Activated CD4-positive, alpha-beta memory T cell treated with anti-CD3 and anti-CD28 coated beads, Interleukin-2, amount 10 ng/mL, durations not matched to agents 7 days and 5 days (primary cell): ENCODE measurements around the gene INPP5A. TPM values are rescaled to one million over a fixed set of nuclear protein-coding genes. Genes with fewer than 3 reads are reported as not detected.

Experiments used
- CTCF ChIA-PET: fragments of 350-600 bp; sonication (Branson Sonifier 250); formaldehyde crosslinking; loops from one replicate; lab custom pipeline; 2021; ENCODE audit warnings: antibody characterized with exemption, inconsistent platforms; lab: Charles Lee
- POLR2A ChIA-PET: fragments of 350-600 bp; sonication (Branson Sonifier 250); formaldehyde crosslinking; loops from one replicate; lab custom pipeline; 2021; ENCODE audit warnings: antibody characterized with exemption; lab: Charles Lee
- DNase-seq: peaks from one replicate; pipeline ENCODE4 v3.0.0-alpha.2; 2020
- H3K27ac Mint-ChIP-seq: one replicate; pipeline ENCODE4 v1.8.0; 2021; ENCODE audit warnings: mild to moderate bottlenecking, mixed read lengths
- H3K27me3 Mint-ChIP-seq: one replicate; pipeline ENCODE4 v1.8.0; 2021; ENCODE audit warnings: mixed read lengths
- H3K36me3 Mint-ChIP-seq: one replicate; pipeline ENCODE4 v1.8.0; 2021; ENCODE audit warnings: low read depth, mixed read lengths
- H3K4me1 Mint-ChIP-seq: one replicate; pipeline ENCODE4 v1.8.0; 2021; ENCODE audit warnings: mixed read lengths
- H3K4me3 Mint-ChIP-seq: one replicate; pipeline ENCODE4 v1.8.0; 2021; ENCODE audit warnings: mild to moderate bottlenecking, mixed read lengths
- H3K9me3 Mint-ChIP-seq: one replicate; pipeline ENCODE4 v1.8.0; 2021; ENCODE audit warnings: mixed read lengths
- total RNA-seq, 2 experiments: library from RNA; stranded (reverse); gene quantifications; one replicate each; pipeline ENCODE4 v1.2.3, GENCODE V29; 2021

The INPP5A gene
- total RNA-seq, 2 experiments from 2014 or later, result 9.3 to 9.5 TPM

- no peak overlapping the region for H3K4me3 Mint-ChIP-seq
- ChIA-PET CTCF (no interaction called here), POLR2A (no interaction called here)
- H3K27me3 Mint-ChIP-seq, result no peaks in the 10 kb centered on the region
- H3K27ac Mint-ChIP-seq, result no peak overlapping the region
- DNase-seq, result no peak
- no peaks in the 10 kb centered on the region for H3K4me1 Mint-ChIP-seq
- H3K9me3 Mint-ChIP-seq, result no peaks in the 10 kb centered on the region
- no peaks in the 10 kb centered on the region for H3K36me3 Mint-ChIP-seq
Measured at GRCh38 chr10:132648851-132649528, 111.4 kb downstream of the INPP5A start.

DNA sequence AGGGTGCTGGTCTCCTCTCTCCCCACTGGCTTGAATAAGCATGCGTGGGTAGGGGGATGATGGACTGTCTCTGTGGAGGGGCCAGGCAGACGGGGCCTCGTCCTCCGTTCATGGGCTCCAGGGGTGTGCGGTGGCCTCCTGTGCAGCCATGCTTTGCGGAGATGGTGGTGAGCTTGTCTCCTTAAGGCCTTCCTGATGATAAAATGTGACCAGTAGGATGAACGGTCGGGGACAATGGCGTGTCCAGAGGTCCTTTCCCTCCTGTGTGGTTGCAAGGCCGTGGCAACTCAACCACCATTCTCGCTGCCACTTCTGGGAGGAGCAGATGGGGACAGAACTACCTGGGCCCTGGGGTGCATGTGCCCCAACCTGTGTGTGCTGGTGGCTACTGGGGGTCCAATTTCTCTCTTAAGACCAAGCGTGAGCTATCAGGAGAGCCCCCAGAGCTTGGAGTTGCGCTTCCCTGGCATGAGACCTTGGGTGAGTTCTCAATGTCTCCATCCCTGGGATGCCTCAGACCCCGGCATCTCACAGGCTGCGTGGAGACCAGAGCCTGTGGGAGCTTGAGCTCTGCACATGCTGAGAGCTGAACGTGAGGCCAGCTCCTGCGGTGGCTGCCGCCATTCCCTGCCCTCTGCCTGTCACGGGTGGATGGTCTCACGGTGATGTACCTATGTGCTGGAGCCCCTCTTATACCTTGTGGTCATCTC, 112.2 kb downstream of the INPP5A start:
- no peaks in the 10 kb centered on the region for H3K9me3 Mint-ChIP-seq
- H3K36me3 Mint-ChIP-seq, result no peaks in the 10 kb centered on the region
- POLR2A ChIA-PET, result no interaction called here
- no peak overlapping the region for H3K27ac Mint-ChIP-seq
- H3K27me3 Mint-ChIP-seq, result no peaks in the 10 kb centered on the region
- CTCF ChIA-PET, result no interaction called here
- H3K4me3 Mint-ChIP-seq, result no peak overlapping the region
- DNase-seq, result no peak
- H3K4me1 Mint-ChIP-seq, result no peaks in the 10 kb centered on the region

DNA sequence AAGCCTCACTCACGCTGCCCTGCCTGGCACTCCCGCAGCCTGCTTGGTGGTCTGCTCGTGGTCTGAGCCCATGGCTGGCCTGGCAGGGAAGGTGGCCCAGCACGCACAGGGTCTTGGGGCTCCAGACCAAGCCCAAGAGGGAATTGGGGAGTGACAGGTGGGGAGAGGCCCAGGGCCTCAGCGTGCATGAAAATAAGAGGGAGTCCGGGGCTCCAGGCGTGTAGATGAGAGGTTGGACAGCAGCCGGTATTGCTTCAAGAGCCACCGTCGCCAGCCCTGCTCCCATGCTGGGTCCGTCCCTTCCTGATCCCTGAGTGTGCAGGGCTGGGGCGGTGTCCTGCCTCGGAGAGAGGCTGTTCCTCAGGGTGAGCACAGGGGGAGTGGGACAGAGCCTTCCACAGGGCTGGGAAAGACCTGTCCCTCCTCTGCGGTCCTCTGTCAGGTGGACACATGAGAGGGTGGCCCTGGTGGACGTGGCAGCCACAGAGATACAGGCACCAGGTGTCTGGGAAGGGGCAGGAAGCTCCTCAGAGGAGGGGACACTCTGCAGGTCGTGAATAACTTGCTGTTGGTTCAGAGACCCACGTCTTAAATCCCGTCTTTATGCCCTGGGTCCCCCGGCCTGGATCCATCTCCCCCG, 113.1 kb downstream of the INPP5A start:
- no peaks in the 10 kb centered on the region for H3K27me3 Mint-ChIP-seq
- ChIA-PET POLR2A (no interaction called here), CTCF (no interaction called here)
- H3K4me3 Mint-ChIP-seq, result no peak overlapping the region
- no peaks in the 10 kb centered on the region for H3K36me3 Mint-ChIP-seq
- H3K9me3 Mint-ChIP-seq, result no peaks in the 10 kb centered on the region
- H3K27ac Mint-ChIP-seq, result no peak overlapping the region
- no peak for DNase-seq
- H3K4me1 Mint-ChIP-seq, result no peaks in the 10 kb centered on the region

- no peak overlapping the region for H3K4me3 Mint-ChIP-seq
- ChIA-PET POLR2A (no interaction called here), CTCF (no interaction called here)
- no peaks in the 10 kb centered on the region for H3K4me1 Mint-ChIP-seq
- H3K9me3 Mint-ChIP-seq, result no peaks in the 10 kb centered on the region
- no peak overlapping the region for H3K27ac Mint-ChIP-seq
- DNase-seq, result no peak
- H3K27me3 Mint-ChIP-seq, result no peaks in the 10 kb centered on the region
- no peaks in the 10 kb centered on the region for H3K36me3 Mint-ChIP-seq
Measured at GRCh38 chr10:132651511-132652029, 114.0 kb downstream of the INPP5A start.

GRCh38 chr10:132652446-132652845, 114.9 kb downstream of the INPP5A start:
- ChIA-PET POLR2A (no interaction called here), CTCF (no interaction called here)
- no peak for DNase-seq
- H3K27ac Mint-ChIP-seq, result no peak overlapping the region
- H3K4me1 Mint-ChIP-seq, result no peaks in the 10 kb centered on the region
- H3K27me3 Mint-ChIP-seq, result no peaks in the 10 kb centered on the region
- H3K4me3 Mint-ChIP-seq, result no peak overlapping the region
- H3K36me3 Mint-ChIP-seq, result no peaks in the 10 kb centered on the region
- no peaks in the 10 kb centered on the region for H3K9me3 Mint-ChIP-seq

DNA sequence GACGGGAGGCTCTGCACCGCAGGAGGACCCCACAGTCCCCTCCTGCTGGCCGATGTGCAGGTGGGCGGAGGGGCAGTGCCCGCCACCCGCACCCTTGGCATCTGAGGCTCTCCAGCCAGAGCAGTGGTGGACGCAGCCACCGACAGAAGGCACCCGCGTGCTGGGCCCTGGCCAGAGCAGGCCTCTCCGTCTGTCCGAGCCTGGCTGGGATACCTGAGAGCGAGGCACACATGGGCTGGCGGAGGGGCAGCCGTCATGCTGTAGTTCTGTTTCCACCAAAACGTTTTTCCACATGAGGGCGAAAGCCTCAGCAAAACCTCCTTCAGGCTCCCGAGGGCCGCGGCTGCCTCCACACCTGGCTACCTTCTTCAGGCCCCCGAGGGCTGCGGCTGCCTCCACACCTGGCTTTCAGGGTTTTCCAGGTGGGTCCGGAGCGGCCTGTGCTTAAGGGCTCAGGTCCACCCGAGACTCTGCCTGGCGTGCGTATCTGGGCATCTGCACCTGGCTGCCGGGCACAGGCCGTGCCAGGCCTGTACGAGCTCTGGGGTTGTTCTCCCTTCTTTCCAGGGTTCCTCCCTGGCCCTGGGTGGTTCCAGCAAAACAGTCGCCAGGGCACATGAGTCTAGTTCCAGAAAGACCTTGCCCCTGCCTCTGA, 115.5 kb downstream of the INPP5A start:
- H3K9me3 Mint-ChIP-seq, result no peaks in the 10 kb centered on the region
- H3K4me1 Mint-ChIP-seq, result no peaks in the 10 kb centered on the region
- DNase-seq, result no peak
- no peaks in the 10 kb centered on the region for H3K27me3 Mint-ChIP-seq
- no peaks in the 10 kb centered on the region for H3K36me3 Mint-ChIP-seq
- ChIA-PET CTCF (interaction anchor here (2.3 kb wide), 1 partner anchor 10 kb away, joined by 6 read pairs; no protein-coding TSS in a partner anchor), POLR2A (no interaction called here)
- H3K27ac Mint-ChIP-seq, result no peak overlapping the region
- no peak overlapping the region for H3K4me3 Mint-ChIP-seq

- Mint-ChIP-seq H3K4me3 (no peak overlapping the region), H3K27ac (no peak overlapping the region)
- DNase-seq, result no peak
Measured at GRCh38 chr10:132653721-132654120, 116.1 kb downstream of the INPP5A start.

DNA sequence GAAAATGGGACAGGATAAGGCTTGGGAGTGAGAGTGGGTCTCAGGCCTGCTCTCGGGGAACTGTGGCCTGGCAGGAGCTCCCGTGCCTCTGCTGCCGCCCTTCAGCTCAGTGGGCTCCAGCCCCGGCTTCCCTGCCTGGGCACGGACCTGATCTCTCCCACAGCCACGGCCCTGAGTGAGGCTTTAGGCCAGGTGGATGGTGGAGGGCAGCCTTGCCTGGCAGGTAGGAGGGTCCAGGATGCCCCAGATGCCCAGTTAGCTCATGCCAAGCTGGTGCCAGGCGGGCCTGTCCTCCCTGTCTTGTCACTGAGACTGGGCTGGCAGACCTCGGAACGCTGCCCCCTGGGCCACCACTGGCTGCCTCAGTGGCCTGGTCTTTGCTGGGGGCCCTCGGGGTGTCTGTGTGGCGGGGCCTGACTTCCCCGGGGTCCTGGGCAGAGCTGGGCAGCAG, 116.6 kb downstream of the INPP5A start:
- no peaks in the 10 kb centered on the region for H3K27me3 Mint-ChIP-seq
- no peaks in the 10 kb centered on the region for H3K9me3 Mint-ChIP-seq
- no peak overlapping the region for H3K27ac Mint-ChIP-seq
- CTCF ChIA-PET, result interaction anchor here (1.0 to 2.3 kb wide), 3 partner anchors 11 to 247 kb away, joined by 3 to 6 read pairs (median 3); no protein-coding TSS in a partner anchor
- H3K4me3 Mint-ChIP-seq, result no peak overlapping the region
- no peaks in the 10 kb centered on the region for H3K36me3 Mint-ChIP-seq
- DNase-seq, result no peak
- no peaks in the 10 kb centered on the region for H3K4me1 Mint-ChIP-seq
- POLR2A ChIA-PET, result no interaction called here

More at GRCh38 chr10:132653721-132654120, 116.1 kb downstream of the INPP5A start:
- H3K36me3 Mint-ChIP-seq, result no peaks in the 10 kb centered on the region
- no peaks in the 10 kb centered on the region for H3K4me1 Mint-ChIP-seq
- H3K9me3 Mint-ChIP-seq, result no peaks in the 10 kb centered on the region
- H3K27me3 Mint-ChIP-seq, result no peaks in the 10 kb centered on the region
- CTCF ChIA-PET, result interaction anchor here (2.3 kb wide), 1 partner anchor 11 kb away, joined by 6 read pairs; no protein-coding TSS in a partner anchor
- POLR2A ChIA-PET, result no interaction called here

GRCh38 chr10:132654708-132655661, 117.4 kb downstream of the INPP5A start:
- DNase-seq, result peak; percentile 49
- no peaks in the 10 kb centered on the region for H3K4me1 Mint-ChIP-seq
- no peaks in the 10 kb centered on the region for H3K9me3 Mint-ChIP-seq
- H3K27me3 Mint-ChIP-seq, result no peaks in the 10 kb centered on the region
- CTCF ChIA-PET, result interaction anchor here (1.0 to 2.3 kb wide), 4 partner anchors 10 to 247 kb away, joined by 3 to 6 read pairs (median 3); no protein-coding TSS in a partner anchor
- no peak overlapping the region for H3K4me3 Mint-ChIP-seq
- no peaks in the 10 kb centered on the region for H3K36me3 Mint-ChIP-seq
- H3K27ac Mint-ChIP-seq, result no peak overlapping the region
- POLR2A ChIA-PET, result no interaction called here

- Mint-ChIP-seq H3K4me3 (no peak overlapping the region), H3K4me1 (no peaks in the 10 kb centered on the region), H3K9me3 (no peaks in the 10 kb centered on the region), H3K27me3 (no peaks in the 10 kb centered on the region), H3K36me3 (no peaks in the 10 kb centered on the region), H3K27ac (no peak overlapping the region)
- no peak for DNase-seq
- ChIA-PET CTCF (interaction anchor here (1.0 to 2.3 kb wide), 2 partner anchors 9 to 13 kb away, joined by 3 to 6 read pairs; no protein-coding TSS in a partner anchor), POLR2A (no interaction called here)
Measured at GRCh38 chr10:132655735-132656134, 118.1 kb downstream of the INPP5A start.

DNA sequence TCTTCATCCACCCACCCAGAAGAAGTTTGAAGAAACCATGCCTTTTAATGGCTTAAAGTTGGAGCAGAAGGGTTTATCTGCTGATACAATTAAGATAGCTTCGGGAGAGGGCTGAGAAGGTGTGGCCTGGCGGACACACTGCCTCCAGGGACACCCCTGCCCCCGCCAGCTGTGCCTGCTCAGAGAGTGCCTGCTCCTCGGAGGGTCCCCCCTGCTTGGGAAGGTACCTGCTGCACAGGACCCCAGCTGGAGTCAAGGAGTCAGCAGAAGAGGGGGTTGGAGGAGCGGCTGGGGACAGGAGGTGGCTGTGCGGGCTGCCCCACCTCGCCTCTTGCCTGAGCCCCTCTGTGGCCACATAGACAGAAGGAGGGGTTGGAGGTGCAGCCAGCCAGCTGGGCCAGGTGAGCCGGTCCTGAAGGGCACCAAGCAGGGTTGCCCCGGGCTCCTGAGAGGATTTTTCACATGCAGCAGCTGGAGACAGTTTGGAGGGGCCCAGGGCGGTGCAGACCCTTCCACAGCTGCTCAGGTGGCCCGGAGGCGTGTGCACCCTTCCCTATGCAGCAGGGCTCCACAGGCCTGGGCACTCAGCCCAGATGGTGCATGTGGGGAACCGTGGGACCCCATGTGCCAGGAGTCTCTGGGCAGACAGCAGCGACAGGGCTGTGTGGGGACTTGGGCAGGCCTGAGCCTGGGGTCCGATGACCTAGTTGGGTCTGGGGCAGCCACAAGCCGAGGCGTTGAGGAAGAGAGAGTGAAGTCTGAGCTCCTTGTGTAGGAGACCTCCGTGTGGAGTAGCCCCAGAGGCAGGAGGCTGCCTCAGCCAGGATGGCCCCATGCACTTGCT, 118.9 kb downstream of the INPP5A start:
- no peaks in the 10 kb centered on the region for H3K4me1 Mint-ChIP-seq
- no peak overlapping the region for H3K27ac Mint-ChIP-seq
- POLR2A ChIA-PET, result no interaction called here
- no peaks in the 10 kb centered on the region for H3K27me3 Mint-ChIP-seq
- H3K36me3 Mint-ChIP-seq, result no peaks in the 10 kb centered on the region
- DNase-seq, result no peak
- no peaks in the 10 kb centered on the region for H3K9me3 Mint-ChIP-seq
- CTCF ChIA-PET, result no interaction called here
- H3K4me3 Mint-ChIP-seq, result no peak overlapping the region
